Esophagus muscularis mucosa (tissue), 4 donors: ENCODE measurements around the gene SLCO3A1.

Source experiments
- CTCF ChIP-seq, 3 experiments: fragments of 200-600 bp in 2 of 3; fragments of 450-650 bp in 1 of 3; sonication (generic) in 2 of 3; IDR thresholded peaks; one replicate each; pipeline ENCODE4 v1.5.1; 2017 to 2019; ENCODE audit warnings: antibody characterized with exemption in 3 of 3, mild to moderate bottlenecking in 2 of 3, moderate library complexity in 1 of 3
- EP300 ChIP-seq: sonication (generic); formaldehyde crosslinking; IDR thresholded peaks from one replicate; pipeline ENCODE4 v1.6.1; 2017; ENCODE audit warnings: antibody characterized with exemption
- POLR2A ChIP-seq: fragments of 450-650 bp; IDR thresholded peaks from one replicate; pipeline ENCODE4 v1.6.1; 2017; ENCODE audit warnings: antibody characterized with exemption, moderate library complexity, mild to moderate bottlenecking, low read depth
- POLR2AphosphoS5 ChIP-seq, 2 donors: sonication (generic); formaldehyde crosslinking; IDR thresholded peaks; one replicate each; pipeline ENCODE4 v1.6.1; 2017; ENCODE audit warnings: antibody characterized with exemption in 2 of 2

- TF ChIP-seq POLR2AphosphoS5 (IDR thresholded peaks at IDR 0.05) (no peak), POLR2A (no peak), CTCF (IDR thresholded peaks at IDR 0.05) (no peak), EP300 (no peak)
These were observed 143.7 kb downstream of the SLCO3A1 start for GRCh38 chr15:91997163-91997562.
